OCI-LY1 (cell line): ENCODE results near the gene OSTN.

Experiments used
- H2AFZ ChIP-seq: fragments of 200-600 bp; sonication (generic), shearing (Covaris generic); 2 replicates; pipeline ENCODE4 v1.6.0; 2014; ENCODE audit warnings: antibody characterized with exemption, mild to moderate bottlenecking, low read length
- H3F3A ChIP-seq: fragments of 200-600 bp; sonication (generic), shearing (Covaris generic); 2 replicates; pipeline ENCODE4 v1.6.0; 2014; ENCODE audit warnings: mild to moderate bottlenecking, antibody characterized with exemption, low read length, moderate library complexity; ENCODE audit not compliant: insufficient read depth
- H3K27ac ChIP-seq: fragments of 200-600 bp; sonication (generic); 2 replicates; pipeline ENCODE4 v1.5.1; 2014; ENCODE audit warnings: low read length, mixed run types, mild to moderate bottlenecking, low read depth; ENCODE audit not compliant: poor library complexity, severe bottlenecking
- H3K27me3 ChIP-seq: fragments of 200-600 bp; sonication (generic); 2 replicates; pipeline ENCODE4 v1.6.0; 2014; ENCODE audit warnings: antibody characterized with exemption, mild to moderate bottlenecking, low read length, moderate library complexity; ENCODE audit not compliant: insufficient read depth
- H3K36me3 ChIP-seq: fragments of 200-600 bp; sonication (generic); 2 replicates; pipeline ENCODE4 v1.6.1; 2014; ENCODE audit warnings: mild to moderate bottlenecking, antibody characterized with exemption, low read length, moderate library complexity, mixed read lengths; ENCODE audit not compliant: insufficient read depth
- H3K4me1 ChIP-seq: fragments of 200-600 bp; sonication (generic); 2 replicates; pipeline ENCODE4 v1.5.1; 2014; ENCODE audit warnings: mild to moderate bottlenecking, low read length, moderate library complexity; ENCODE audit not compliant: insufficient read depth, severe bottlenecking
- H3K4me2 ChIP-seq: fragments of 200-600 bp; sonication (generic), shearing (Covaris generic); 2 replicates; pipeline ENCODE4 v1.6.1; 2014; ENCODE audit warnings: low read length
- H3K4me3 ChIP-seq: fragments of 200-600 bp; sonication (generic); 2 replicates; pipeline ENCODE4 v1.5.1; 2014; ENCODE audit warnings: low read length, low read depth, mild to moderate bottlenecking, mixed read lengths; ENCODE audit not compliant: poor library complexity, severe bottlenecking
- H3K79me2 ChIP-seq: fragments of 200-600 bp; shearing (Covaris generic); 2 replicates; pipeline ENCODE4 v1.6.1; 2016; ENCODE audit warnings: mixed run types, low read length, mixed read lengths; ENCODE audit not compliant: insufficient read depth
- H3K9ac ChIP-seq: fragments of 200-600 bp; sonication (generic), shearing (Covaris generic); 2 replicates; pipeline ENCODE4 v1.6.1; 2014; ENCODE audit warnings: mild to moderate bottlenecking, low read length, mixed read lengths
- H3K9me2 ChIP-seq: fragments of 200-600 bp; sonication (generic), shearing (Covaris generic); 2 replicates; pipeline ENCODE4 v1.6.1; 2014; ENCODE audit warnings: low read depth, mild to moderate bottlenecking, low read length, mixed read lengths
- H3K9me3 ChIP-seq: fragments of 200-600 bp; shearing (Covaris generic); 2 replicates; pipeline ENCODE4 v1.6.1; 2014; ENCODE audit warnings: low read length, mixed read lengths
- H4K20me1 ChIP-seq: fragments of 200-600 bp; sonication (generic), shearing (Covaris generic); 2 replicates; pipeline ENCODE4 v1.6.0; 2016; ENCODE audit warnings: mild to moderate bottlenecking, low read length; ENCODE audit not compliant: insufficient read depth
- EZH2 ChIP-seq: fragments of 200-600 bp; sonication (generic), shearing (Covaris generic); IDR thresholded peaks from 2 replicates; pipeline ENCODE4 v1.8.0; 2017; ENCODE audit warnings: borderline replicate concordance, mixed run types, mild to moderate bottlenecking, antibody characterized with exemption, low read length, moderate library complexity, mixed read lengths
- TF ChIP-seq, protein P1 (sequence below): fragments of 200-600 bp; sonication (generic), shearing (Covaris generic); IDR thresholded peaks from 2 replicates; pipeline ENCODE4 v1.5.1; 2017; ENCODE audit warnings: mild to moderate bottlenecking, antibody characterized with exemption, low read length, moderate library complexity, mixed read lengths

OSTN gene

DNA sequence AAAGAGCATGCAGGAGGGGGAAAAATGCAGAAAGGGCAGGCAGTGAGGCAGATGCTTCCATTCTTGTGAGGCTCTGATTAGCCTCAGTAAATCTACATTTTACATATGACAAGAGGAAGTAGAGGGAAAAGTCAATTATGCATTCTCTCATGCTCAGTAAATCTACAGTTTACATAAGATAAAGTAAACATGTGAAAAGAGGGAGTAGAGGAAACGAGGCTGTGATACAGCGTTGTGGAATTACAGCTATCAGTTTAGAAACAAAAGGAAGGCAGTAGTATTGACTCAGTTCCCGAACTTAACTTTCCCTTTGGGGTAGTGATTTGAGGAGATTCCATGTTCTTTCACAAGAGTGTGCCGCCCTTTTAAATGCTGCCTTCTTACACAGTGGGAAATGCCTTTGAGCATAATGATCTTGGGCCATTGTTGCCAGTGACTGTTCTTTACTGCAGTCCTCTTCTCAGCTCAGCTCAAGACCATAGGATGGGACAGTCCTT, 39.3 kb downstream of the OSTN start:
- no peaks in the 10 kb centered on the region for H3K4me1 ChIP-seq
- H3K79me2 ChIP-seq, result no peaks in the 10 kb centered on the region
- H3K27ac ChIP-seq, result no peak overlapping the region
- H3K9me3 ChIP-seq, result no peaks in the 10 kb centered on the region
- no peaks in the 10 kb centered on the region for H3F3A ChIP-seq
- no peak for TF ChIP-seq EZH2
- TF ChIP-seq, protein P1, sequence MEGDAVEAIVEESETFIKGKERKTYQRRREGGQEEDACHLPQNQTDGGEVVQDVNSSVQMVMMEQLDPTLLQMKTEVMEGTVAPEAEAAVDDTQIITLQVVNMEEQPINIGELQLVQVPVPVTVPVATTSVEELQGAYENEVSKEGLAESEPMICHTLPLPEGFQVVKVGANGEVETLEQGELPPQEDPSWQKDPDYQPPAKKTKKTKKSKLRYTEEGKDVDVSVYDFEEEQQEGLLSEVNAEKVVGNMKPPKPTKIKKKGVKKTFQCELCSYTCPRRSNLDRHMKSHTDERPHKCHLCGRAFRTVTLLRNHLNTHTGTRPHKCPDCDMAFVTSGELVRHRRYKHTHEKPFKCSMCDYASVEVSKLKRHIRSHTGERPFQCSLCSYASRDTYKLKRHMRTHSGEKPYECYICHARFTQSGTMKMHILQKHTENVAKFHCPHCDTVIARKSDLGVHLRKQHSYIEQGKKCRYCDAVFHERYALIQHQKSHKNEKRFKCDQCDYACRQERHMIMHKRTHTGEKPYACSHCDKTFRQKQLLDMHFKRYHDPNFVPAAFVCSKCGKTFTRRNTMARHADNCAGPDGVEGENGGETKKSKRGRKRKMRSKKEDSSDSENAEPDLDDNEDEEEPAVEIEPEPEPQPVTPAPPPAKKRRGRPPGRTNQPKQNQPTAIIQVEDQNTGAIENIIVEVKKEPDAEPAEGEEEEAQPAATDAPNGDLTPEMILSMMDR, result no peak
- H3K9me2 ChIP-seq, result no peaks in the 10 kb centered on the region
- H4K20me1 ChIP-seq, result no peaks in the 10 kb centered on the region
- H3K27me3 ChIP-seq, result no peaks in the 10 kb centered on the region
- no peak overlapping the region for H3K4me3 ChIP-seq
- no peaks in the 10 kb centered on the region for H3K36me3 ChIP-seq
- H3K9ac ChIP-seq, result no peak overlapping the region
- H2AFZ ChIP-seq, result no peak overlapping the region
- no peak overlapping the region for H3K4me2 ChIP-seq

DNA sequence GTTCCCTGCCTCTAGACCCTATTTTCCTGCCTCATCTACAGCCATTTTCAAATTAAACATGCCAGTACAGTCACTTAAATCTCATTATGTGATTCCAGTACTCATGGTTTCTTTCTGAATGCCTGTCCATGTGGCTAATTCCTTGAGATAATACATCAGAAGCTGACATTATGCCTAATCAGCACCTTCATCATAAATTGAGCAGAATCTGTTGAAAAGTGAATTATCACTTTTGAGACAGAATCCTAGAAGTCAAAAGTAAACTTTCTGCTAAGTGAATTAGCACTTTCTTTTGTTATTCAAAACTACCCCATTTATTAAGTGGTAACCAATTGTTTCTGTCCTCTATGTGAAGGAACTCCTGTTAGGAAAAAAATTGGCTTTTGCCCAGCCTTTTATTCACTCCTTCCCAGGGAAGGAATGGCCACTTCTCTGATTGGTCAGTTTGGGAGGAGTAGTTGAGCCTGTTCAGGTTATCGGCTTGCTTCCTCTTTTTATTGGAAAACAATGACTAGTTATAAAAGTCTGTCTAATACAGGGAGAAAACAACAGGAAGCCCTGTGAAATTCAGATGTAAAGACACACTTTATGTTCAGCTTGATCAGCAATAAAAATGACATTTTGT, 40.5 kb downstream of the OSTN start:
- Histone ChIP-seq H4K20me1 (no peaks in the 10 kb centered on the region), H3K4me1 (no peaks in the 10 kb centered on the region), H3K9me2 (no peaks in the 10 kb centered on the region), H3K36me3 (no peaks in the 10 kb centered on the region), H3K4me3 (no peak overlapping the region), H3K79me2 (no peaks in the 10 kb centered on the region), H3K27me3 (no peaks in the 10 kb centered on the region), H3F3A (no peaks in the 10 kb centered on the region), H3K27ac (no peak overlapping the region), H3K9ac (no peak overlapping the region), H3K9me3 (no peaks in the 10 kb centered on the region), H3K4me2 (no peak overlapping the region), H2AFZ (no peak overlapping the region)
- TF ChIP-seq EZH2, result no peak
- TF ChIP-seq, protein P1, result no peak

DNA sequence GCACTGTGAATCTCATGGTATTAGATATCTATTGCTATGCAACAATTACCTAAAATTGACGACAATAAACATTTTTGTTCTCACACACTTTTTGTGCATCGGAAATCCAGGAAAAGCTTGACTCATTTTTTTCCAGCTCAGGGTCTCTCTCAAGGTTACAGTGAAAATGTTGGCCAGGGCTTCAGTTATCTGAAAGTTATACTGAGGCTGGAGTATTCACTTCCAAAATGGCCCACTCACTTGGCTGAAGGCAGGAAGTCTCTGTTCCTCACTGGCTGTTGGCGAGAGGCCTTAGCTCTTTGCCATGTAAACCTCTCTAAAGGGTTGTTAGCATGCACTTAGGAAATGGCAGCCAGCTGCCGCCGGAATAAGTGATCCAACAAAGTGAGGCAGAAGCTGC, 41.4 kb downstream of the OSTN start:
- no peak for TF ChIP-seq EZH2
- TF ChIP-seq, protein P1, result no peak

More for the DNA sequence above, 41.4 kb downstream of the OSTN start:
- H3K27ac ChIP-seq, result no peak overlapping the region
- H2AFZ ChIP-seq, result no peak overlapping the region
- no peaks in the 10 kb centered on the region for H3K9me3 ChIP-seq
- H3F3A ChIP-seq, result no peaks in the 10 kb centered on the region
- H3K9me2 ChIP-seq, result no peaks in the 10 kb centered on the region
- no peaks in the 10 kb centered on the region for H3K4me1 ChIP-seq
- no peak overlapping the region for H3K9ac ChIP-seq
- H3K36me3 ChIP-seq, result no peaks in the 10 kb centered on the region
- H3K79me2 ChIP-seq, result no peaks in the 10 kb centered on the region
- no peaks in the 10 kb centered on the region for H3K27me3 ChIP-seq
- no peak overlapping the region for H3K4me3 ChIP-seq
- no peak overlapping the region for H3K4me2 ChIP-seq
- no peaks in the 10 kb centered on the region for H4K20me1 ChIP-seq
